NCI-H1092 treated with DMSO at 0.1 percent for 48 hours (cell line): Measurements from ENCODE around the gene CABLES2.
"Not testable (repeated sequence)": the region's sequence is repeated elsewhere in the genome, so short reads cannot be mapped to it uniquely, and the experiment has no call there.

Experiments
- DNase-seq: peaks from one replicate; lab custom pipeline; 2025; lab: John Stamatoyannopoulos, UW

Gene CABLES2

DNA sequence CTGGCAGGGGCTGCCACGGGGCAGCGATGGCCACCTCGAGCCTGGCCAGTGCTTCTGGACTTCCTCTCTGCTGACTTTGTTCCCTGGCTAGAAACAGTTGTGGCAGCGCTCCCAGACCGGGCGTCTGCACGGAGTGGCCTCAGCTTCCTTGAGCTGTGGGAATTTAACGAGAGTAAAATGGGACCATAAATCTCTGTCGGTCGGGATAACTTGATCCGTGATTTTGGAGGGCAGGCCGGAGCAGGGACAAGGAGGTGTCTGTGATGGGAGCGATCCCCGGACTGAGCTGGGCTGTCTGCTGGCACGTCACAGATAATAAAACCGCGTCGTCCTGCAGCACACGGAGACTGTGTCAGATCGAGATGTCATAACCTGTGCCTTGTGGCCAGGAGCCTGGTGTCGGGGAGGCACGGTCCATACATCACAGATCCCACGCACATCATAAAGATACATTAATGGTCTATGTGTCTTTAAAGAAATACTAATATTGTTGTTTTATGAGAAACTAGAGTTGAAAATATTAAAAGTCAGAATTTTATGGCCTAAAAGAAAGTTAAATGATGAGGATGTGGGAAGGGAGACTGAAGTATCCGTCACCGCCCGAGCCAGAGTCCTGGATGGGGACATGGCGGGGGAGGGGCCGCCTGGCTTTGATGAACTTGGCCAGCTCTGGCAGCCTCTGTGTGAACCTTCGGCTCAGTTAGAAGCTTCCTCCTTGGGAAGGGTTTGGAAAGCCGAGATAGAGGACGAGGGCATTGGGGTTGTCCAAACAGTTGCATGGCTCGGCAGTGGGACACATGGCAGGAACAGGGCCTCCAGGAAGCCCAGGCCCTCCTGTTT, 26.8 kb upstream of the CABLES2 start:
- DNase-seq = no peak

DNA sequence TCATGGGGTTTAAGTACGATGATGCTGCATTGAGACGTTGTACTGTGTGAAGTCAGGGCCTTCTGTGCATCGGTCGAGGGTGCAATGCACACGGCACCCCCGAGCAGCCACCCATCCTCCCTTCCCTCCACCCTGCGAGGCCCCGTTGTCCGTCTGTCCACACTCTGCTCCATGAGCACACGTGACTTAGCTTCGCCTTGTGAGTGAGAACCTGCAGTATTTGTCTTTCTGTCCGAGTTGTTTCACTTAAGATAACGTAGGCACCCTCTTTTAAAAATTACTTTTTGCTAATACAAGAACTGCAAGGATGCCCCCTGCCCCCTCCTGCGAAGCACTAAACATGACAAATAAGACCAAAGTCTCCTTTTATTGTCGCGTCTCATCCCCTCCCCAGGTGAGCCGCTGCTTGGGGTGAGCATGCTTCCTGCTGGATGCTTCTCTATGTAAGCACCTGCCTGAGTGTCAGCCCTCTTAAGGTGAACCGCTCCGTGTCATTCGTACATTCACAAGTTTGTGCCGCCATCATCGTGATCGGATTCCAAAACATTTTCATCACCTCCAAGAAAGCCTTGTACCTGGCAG, 23.9 kb upstream of the CABLES2 start:
- no peak for DNase-seq

DNA sequence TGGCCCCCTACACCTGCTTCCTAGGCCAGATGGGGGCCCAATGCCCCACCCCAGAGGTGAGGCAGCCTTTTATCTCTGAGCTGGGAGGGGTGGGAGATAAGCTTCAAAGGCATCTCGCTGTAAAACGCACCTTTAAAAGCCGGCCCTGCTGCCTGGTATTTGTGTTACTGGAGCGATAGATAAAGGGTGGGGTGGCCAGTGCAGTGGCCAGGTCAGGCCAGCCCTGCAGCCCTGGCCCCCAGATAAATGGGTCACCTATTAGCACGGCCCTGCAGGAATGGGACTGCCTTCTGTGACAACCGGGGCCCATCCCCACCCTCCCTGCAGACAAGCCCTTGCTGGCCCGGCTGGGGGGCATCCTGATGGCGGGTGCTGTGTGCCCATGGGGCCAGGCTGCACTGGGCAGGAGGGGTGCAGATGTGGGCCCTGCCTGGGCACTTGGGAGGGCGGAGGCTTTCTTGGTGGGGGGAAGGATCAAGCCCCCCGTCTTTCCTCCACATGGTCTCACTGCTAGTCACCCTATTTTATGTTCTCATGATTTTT, 23.3 kb upstream of the CABLES2 start:
- DNase-seq = no peak

DNA sequence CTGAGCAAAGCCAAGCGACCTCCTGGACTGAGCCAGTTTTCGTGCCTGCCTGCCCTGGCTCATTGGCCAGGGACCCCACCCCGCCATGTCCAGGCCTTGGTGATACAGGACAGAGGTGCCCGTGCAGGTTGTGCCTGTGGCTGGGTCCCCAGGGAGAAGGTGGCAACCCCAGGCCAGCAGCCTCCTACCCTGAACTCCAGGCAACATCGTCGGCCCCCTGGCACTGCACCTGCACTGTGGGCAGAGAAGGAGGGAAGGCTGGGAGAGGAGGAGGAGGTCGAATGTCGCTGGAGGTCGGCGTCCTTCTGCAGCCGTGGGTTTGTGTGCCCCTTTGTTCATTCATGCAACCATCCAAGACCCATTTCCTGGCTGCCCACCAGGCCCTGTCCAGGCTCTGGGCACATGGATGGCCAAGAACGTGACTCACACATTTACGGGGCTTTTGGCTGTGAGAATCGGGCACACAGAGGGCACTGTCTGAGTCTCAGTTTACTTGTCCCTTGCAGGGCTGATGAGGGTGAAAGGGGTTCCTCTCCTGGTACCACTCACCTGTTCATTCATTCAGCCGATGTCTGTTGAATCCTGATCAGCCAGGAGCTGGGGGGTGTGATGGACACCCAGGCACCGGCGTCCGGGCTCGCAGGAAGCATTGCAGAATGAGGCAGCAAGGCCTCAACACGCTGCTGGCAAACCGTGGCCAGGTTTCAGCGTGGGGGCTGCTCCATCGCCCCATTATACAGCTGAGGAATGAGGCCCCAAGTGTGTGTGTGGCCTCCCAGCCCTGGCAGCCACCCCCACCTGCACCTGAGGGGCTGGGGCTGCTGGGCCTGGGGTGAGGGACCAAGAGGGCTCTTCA, 22.6 kb upstream of the CABLES2 start:
- DNase-seq = no peak

DNA sequence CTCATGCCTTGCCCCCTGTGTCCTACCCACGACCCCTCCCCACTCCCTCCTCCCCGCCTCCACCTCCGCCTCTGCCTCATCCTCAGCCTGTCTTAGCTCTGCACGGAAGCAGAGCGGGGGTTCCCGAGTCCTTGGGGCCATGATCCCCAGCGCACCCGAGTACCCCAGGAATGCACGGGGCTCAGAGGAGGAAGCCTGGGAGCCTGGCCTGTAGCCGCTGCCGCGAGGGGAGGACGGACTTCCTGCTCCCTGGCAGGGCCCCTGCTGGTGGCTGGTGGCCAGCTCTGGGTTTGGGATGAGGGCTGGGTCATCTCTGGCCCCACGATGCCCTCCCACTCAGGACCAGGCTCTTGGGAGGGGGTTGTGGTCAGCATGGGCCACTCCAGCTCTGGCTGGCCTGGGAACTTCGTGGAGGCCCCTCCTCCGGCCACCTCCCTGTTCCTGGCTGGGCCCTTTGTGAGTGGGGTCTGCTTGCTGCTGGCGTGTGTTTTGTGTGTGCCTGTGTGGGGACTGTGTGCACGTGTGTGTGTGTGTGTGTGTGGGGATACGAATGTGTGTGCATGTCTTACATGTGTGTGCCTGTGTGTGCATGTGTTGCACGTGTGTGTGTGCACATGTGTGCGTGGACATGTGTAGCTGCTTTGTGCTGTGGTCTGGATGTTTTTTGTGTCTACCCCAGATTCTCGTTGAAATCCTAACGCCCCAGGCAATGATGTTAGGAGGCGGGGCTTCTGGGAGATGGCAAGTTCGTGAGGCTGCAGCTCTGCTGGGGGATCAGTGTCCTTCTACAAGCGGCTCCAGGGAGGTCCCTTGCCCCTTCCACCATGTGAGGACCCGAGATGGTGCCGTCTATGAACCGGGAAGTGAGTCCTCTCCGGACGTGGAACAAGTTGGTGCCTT, 21.6 kb upstream of the CABLES2 start:
- DNase-seq = no peak

DNA sequence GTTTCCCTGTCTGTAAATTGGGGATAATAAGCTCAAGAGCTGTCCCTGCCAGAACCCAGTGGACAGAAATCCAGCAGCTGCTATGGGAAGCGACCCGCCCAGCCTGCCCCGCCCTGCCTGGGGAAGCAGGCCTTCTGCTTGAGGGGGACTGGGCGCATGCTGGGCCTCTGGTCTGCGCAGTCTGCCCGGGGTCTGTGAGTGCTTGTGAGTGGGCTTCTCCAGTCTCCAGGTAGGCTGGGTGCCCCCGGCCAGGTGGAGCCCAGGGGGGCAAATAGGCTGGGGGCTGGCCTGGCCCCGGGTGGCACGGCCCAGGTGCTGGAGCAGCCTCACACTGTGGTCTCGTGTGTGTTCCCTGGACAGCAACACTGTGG, 20.9 kb upstream of the CABLES2 start:
- no peak for DNase-seq

DNA sequence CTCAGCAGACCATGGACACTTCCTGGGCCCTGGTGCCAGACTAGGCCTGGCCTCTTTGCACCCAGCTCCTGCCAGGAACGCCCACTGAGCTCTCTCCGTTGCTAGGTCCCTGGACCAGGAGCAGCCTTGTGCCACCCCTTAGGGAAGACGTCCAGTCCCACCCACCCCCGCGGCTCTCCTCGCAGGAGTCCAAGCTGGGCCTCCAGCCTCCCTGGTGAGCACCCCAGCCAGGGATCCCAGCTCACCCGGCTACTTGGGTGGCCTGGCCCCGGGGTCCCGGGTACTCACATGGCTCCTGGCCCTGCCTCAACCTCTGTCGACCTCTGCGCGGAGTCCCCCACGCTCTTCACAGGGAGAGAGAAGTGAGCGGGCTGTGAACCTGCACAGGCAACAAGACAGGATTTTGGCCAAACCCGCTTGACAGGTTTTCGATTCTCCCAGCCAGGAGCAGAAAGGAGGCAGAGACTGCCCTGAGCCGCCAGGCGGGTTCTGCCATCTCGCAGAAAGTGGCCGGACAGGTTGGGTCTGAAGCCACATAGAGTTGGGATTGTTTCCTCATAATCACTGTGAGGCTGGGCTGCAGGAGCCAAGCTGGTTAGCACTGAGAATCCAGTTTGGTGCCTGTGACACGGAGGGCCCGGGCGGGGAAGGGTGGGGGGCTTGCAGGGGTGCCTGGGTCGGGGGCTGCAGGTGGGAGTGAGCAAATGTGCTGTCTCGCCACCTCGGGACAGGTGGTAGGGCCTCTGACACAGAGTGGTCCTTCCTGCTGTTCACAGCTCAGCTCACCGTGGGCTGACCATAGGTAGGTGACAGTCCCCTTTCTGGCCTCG, 20.3 kb upstream of the CABLES2 start, which contains the start of gene RBBP8NL:
Gene RBBP8NL (minus strand): TSS at position 368 of the 830 bp plus-strand sequence. CDS start 7,892 bp downstream, outside the sequence.
- no peak for DNase-seq

DNA sequence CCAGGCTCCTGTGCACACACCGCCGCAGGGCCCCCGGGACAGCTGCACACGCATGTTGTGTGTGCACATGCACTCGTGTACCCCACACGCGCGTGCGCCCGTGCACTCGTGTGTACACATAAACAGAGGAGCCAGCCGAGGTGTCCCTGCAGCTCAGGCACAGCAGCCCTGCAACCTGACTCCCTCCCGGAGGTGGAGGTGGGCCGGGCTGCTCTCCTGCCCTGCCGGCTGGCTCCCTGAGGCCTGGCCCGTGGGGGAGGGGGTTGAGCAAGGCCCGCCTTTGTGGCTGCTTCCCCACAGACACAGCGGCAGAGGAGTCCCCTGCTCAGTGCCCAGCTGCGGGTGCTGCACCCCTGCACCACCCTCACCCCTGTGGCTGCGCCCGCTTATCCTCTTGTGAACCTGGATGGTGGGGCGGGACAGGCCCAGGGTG, 19.6 kb upstream of the CABLES2 start:
- DNase-seq = no peak

DNA sequence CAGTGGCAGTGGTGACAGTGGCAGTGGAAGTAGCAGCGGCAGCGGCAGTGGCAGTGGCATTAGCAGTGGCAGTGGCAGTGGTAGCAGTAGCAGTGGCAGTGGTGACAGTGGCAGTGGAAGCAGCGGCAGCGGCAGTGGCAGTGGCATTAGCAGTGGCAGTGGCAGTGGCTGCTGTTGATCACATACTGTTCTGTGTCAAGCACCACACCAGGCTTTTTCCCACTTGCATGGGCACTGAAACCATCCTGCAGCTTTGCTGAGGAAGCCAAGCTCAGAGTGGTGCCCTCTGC, 18.9 kb upstream of the CABLES2 start:
- DNase-seq = not testable (repeated sequence)

DNA sequence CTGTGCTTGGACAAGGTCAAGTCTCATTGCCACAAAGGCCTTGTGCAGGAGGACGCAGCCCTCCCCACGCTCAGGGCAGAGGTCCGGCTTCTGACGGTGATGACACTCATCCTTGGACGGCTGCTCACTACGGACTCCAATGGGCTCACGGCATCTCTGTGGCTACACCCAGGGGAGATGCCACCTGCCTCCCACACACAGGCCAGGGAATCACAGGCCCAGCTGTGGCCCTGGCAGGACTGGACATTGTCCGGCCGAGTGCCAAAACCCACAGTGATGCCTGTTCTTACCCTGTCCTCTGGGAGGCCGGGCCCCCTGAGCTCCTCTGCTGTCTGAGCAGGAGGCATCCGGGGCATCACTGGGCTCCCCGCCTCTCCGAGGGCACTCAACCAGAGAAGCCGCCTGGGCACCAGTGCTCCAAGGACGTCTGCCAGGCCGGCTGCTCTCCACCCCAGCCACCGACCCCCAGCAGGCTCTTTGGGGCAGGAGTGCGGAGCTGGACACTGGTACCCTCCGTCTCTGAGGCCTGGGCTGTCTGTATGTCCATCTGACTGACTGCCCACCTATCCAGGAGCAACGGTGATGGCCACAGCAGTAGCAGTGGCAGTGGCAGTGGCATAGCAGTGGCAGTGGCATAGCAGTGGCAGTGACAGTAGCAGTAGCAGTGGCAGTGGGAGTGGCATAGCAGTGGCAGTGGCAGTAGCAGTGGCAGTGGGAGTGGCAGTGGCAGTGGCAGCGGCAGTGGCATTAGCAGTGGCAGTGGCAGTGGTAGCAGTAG, 18.4 kb upstream of the CABLES2 start:
- no peak for DNase-seq

DNA sequence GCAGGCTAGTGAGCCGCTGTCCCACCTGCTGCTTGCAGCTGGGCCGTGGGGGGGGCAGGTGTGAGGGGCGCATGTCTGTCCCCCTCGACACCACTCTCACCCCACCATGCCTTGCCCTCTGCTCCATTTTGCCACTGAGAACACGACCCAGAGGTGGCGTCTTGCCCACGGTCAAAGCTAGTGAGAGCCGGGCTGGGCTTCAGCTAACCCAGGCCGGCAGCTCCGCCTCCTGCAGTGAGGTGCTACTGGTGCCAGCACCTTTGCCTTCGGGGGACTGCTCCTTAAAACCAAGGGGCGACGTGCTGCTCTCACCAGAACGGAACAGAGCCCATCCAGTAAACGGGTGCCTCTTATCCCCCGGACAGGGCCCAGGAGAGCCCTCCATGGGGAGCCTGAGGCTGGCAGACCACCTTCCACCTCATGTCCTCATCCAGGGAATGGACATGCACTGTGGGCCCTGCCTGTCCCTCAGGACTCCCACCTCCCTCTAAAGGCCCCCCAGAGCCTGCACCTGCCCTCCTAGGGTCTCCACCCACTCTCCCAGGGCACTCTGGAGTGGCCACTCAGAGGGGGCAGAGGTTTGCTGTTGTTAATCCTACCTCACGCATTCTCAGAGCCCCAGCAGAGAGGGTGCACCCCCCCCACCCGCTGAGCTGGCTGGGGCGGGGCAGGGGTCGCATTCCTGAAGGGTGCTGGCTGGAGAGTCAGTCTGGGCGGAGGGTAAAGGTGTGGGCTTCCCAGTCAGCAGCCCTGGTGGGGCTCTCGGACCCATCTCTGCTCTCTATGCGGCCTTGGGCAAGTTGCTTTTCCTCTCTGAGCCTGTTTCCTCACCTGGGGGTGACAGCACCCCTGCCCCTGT, 17.4 kb upstream of the CABLES2 start:
- DNase-seq = no peak

DNA sequence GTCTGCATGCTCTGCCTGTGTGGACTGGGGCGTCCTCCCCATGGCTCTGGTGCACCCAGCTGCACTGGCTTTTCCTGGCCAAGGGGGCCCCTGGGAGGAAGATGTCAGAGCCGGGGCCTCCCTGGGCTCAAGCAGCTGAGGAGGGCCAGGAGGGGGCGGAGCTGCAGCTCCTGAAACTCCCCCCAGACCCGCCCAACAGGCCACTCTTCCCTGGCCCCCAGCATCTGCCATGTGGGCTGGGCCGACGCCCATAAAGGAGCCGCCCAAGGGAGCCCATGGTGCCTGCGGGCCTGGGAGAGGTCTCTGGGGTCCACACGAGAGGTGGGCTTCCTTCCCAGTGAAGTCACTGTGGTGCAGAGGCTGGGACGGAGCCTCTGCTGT, 16.2 kb upstream of the CABLES2 start:
- no peak for DNase-seq

DNA sequence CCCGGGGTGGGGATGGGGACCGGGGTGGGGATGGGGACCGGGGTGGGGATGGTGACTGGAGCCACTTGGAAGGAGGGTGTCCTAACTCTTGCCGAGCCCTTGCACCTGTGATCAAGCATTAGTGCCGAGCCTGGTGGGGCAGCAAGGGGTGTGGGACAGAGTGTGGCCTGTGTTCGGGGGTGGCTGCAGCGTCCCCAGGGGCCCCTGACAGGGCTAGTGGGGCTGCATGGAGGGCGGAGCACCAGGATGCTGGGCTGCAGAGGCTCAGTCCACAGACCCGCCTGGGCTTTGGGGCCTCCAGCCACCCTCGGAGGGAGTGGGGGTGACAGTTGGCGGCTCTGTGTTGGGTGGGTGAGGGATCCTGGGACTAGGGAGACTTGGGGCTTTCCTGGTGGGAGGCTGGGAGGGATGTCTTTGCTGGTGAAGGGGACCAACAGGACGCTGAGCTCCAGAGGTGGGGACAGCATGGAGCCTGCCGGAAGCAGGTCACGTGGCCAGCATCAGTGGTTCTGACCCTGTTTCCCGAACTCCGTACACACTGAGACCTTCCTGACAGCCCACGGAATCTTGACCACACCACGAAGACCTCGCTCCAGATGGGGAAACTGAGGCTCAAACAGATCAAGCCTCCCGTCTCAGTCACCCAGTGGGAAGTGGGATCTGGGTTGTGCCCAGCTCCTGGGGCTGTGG, 15.7 kb upstream of the CABLES2 start:
- no peak for DNase-seq

DNA sequence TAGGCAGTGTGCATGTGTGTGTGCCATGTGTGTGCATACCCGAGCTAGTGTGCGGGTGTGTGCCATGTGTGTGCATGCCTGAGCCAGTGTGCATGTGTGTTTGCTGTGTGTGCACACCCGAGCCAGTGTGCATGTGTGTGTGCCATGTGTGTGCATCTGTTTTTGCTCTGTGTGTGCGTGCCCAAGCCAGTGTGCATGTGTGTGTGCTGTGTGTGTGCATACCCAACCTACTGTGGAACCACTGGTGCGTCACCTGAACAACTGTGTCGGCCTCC, 14.6 kb upstream of the CABLES2 start:
- no peak for DNase-seq

DNA sequence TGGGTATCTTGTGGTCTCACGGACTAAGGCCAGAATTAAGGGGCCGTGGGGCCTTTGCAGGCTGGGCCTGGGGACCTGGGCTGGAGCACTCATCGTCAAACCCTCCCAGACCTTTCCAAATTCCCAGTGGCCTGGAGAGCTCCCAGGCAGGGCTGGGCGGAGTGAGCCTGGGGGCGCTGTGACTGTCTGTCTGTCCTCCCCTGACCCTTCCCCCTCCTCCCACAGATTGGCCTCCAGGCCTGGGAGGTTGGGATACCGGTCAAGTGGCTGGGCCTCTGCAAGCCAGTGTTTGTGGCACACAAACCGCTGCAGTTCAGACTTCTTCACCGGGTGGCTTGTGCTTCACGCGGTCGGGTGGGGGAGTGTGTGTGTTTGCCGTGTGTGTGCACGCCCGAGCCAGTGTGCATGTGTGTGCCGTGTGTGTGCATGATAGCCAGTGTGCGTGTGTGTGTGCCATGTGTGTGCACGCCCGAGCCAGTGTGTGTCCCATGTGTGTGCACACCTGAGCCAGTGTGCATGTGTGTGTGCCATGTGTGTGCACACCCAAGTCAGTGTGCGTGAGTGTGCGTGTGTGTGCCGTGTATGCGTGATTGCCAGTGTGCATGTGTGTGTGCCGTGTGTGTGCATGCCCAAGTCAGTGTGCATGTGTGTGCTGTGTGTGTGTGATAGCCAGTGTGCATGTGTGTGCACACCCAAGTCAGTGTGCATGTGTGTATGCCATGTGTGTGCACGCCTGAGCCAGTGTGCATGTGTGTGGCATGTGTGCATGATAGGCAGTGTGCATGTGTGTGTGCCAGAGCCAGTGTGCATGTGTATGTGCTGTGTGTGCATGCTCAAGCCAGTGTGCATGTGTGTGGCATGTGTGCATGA, 14.0 kb upstream of the CABLES2 start:
- no peak for DNase-seq

DNA sequence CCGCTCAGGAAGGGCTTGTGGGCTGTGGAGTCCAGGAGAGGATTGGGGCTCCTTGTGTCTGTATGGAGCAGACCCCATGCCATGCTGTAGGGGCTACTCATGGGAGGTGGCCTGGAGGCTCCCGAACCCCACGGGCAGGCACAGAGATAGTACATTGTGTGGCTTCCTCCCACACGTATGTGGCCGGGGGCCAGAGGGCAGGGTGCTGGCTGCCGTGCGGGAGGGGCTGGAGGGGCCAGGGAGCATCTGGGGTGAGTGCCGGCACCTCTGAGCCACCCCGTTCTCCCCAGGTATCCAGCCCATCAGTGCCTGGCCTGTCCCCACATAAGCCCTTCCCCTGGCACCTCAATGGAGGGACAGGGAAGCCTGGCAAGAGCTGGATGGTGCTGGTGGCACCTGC, 12.7 kb upstream of the CABLES2 start:
- DNase-seq = no peak

DNA sequence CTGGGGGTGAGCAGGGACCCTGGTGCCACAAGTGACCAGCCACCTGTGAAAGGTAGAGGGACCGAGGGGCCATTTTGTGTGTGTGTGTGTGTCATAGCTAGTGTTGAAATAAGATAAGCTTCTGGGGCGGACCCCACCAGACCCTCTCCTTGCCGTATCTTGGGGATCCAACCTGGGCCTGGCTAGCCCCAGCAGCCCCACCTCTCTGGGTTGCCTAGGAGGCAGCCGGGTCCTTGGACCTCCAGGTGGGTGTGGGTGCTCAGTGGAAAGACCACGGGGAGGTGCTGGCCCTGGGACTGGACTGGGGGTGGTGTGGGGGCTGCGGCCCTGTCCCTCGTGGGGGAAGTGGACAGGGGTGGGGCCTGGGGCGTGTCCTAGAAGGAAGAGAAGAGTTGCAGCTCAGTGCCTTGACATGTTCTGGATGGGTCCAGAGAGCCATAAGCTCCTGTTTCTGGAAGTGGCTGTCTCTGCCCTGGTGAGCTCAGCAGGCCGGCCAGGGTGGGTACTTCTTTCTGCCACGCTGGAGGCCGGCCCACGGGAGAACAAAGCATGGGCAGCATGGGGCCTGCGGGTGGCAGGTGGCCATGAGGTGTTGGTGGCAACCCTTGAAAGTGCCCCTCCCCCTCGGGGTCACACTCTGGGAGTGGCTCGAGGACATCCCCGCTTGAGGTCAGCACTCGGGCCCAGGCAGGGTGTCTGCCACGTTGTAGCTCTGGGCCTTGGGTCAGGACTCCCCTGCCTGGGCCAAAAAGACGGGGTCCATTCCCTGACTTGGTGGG, 11.8 kb upstream of the CABLES2 start:
- DNase-seq = no peak
